K562 (cell line): ENCODE results near the gene FXYD3. TPM values are rescaled to one million over a fixed set of nuclear protein-coding genes. Genes with fewer than 3 reads are reported as not detected.

ENCODE experiments used
- ATAC-seq: fragments of 200-7000 bp; cut with Tn5 transposase; 3 replicates; pipeline ENCODE4 v1.9.1; 2020; ENCODE audit warnings: moderate library complexity
- BruUV-seq: library from RNA; stranded (reverse); fragments of 400-500 nt; replicated peaks from 2 replicates; lab custom pipeline; 2021; lab: Mats Ljungman, UMichigan
- CTCF ChIA-PET: fragments of 300-600 bp; formaldehyde crosslinking; extraction: SDS; loops from one replicate; lab custom pipeline; 2021; ENCODE audit warnings: low intra/inter-chr PET ratio; lab: Yijun Ruan, JAX
- POLR2A ChIA-PET: fragments of 300-600, 350-650 bp; sonication (Branson Sonifier 250); formaldehyde crosslinking; extraction: SDS; loops from one replicate; lab custom pipeline; 2021; ENCODE audit warnings: antibody characterized with exemption, inconsistent platforms; lab: Yijun Ruan, JAX
- DNase-seq, 4 experiments: peaks; one replicate each; pipeline versions ENCODE4 v3.0.0 to v3.0.0-alpha.2; 2011 to 2018; ENCODE audit warnings: low spot score in 3 of 4, mixed read lengths in 3 of 4; ENCODE audit errors: extremely low read depth in 1 of 4
- FAIRE-seq: peaks from 2 replicates; lab custom pipeline; 2011; peaks lifted over from hg19 to GRCh38; lab: Jason Lieb, UNC
- H2AFZ ChIP-seq: 2 replicates; pipeline ENCODE4 v1.6.0; 2011; ENCODE audit warnings: low read depth, low read length, control low read depth, inconsistent platforms
- H3K27ac ChIP-seq: fragments of 200-600 bp; 3 replicates; pipeline ENCODE4 v1.8.0; 2011; ENCODE audit warnings: low read depth, mild to moderate bottlenecking, control low read depth, inconsistent platforms, low read length, moderate library complexity, mixed read lengths; ENCODE audit errors: extremely low read depth
- H3K27me3 ChIP-seq, 2 experiments: fragments of 300-600 bp in 1 of 2; 2 replicates in 1 of 2; 3 replicates in 1 of 2; pipeline versions ENCODE4 v1.6.0 to v1.8.0; 2011; ENCODE audit warnings: inconsistent platforms in 2 of 2, low read length in 2 of 2, mild to moderate bottlenecking in 1 of 2, mixed read lengths in 1 of 2, moderate library complexity in 1 of 2; ENCODE audit not compliant: control insufficient read depth in 2 of 2, insufficient read depth in 2 of 2
- H3K36me3 ChIP-seq: fragments of 300-600 bp; 3 replicates; pipeline ENCODE4 v1.8.0; 2011; ENCODE audit warnings: mild to moderate bottlenecking, low read length, inconsistent platforms; ENCODE audit not compliant: control insufficient read depth, insufficient read depth
- H3K4me1 ChIP-seq, 2 experiments: fragments of 200-600 bp in 1 of 2; replicated peaks in 1 of 2; 2 replicates in 1 of 2; 3 replicates in 1 of 2; pipeline versions ENCODE4 v1.5.1 to v1.8.0; 2011; ENCODE audit warnings: inconsistent platforms in 2 of 2, low read length in 2 of 2, mild to moderate bottlenecking in 1 of 2, mixed read lengths in 1 of 2, moderate library complexity in 1 of 2; ENCODE audit not compliant: control insufficient read depth in 2 of 2, insufficient read depth in 2 of 2
- H3K4me2 ChIP-seq: 2 replicates; pipeline ENCODE4 v1.6.1; 2011; ENCODE audit warnings: low read length, control low read depth, inconsistent platforms, mixed read lengths; ENCODE audit not compliant: insufficient read depth
- H3K4me3 ChIP-seq: fragments of 200-600 bp; sonication (generic), shearing (Covaris generic); 2 replicates; pipeline ENCODE4 v1.5.1; 2016; ENCODE audit warnings: control low read depth, inconsistent platforms
- H3K79me2 ChIP-seq: fragments of 200-600 bp; 3 replicates; pipeline ENCODE4 v1.8.0; 2011; ENCODE audit warnings: low read length, inconsistent platforms; ENCODE audit not compliant: control insufficient read depth, insufficient read depth
- H3K9ac ChIP-seq, 2 experiments: 2 replicates each; pipeline versions ENCODE4 v1.6.0 to v1.6.1; 2011; ENCODE audit warnings: low read depth in 2 of 2, low read length in 2 of 2, control low read depth in 1 of 2, inconsistent platforms in 1 of 2, mild to moderate bottlenecking in 1 of 2, mixed read lengths in 1 of 2; ENCODE audit not compliant: insufficient read depth in 1 of 2
- H3K9me1 ChIP-seq: one replicate; pipeline ENCODE4 v1.6.0; 2011; ENCODE audit warnings: inconsistent platforms, mild to moderate bottlenecking, low read length, moderate library complexity; ENCODE audit not compliant: control insufficient read depth, insufficient read depth
- H3K9me3 ChIP-seq: replicated peaks from 2 replicates; pipeline ENCODE4 v1.5.1; 2011; ENCODE audit warnings: low read depth, low read length, inconsistent platforms; ENCODE audit not compliant: control insufficient read depth, insufficient read depth
- H4K20me1 ChIP-seq: replicated peaks from 2 replicates; pipeline ENCODE4 v1.6.1; 2011; ENCODE audit warnings: low read length, inconsistent platforms, mixed read lengths; ENCODE audit not compliant: control insufficient read depth, insufficient read depth
- ADNP ChIP-seq: fragments of 200-800 bp; sonication (Bioruptor generic); IDR thresholded peaks from 2 replicates; pipeline ENCODE4 v1.6.1; 2016; ENCODE audit warnings: missing genetic modification characterization, missing compliant biosample characterization
- CBX2 ChIP-seq: fragments of 200-600 bp; sonication (generic); IDR thresholded peaks from one replicate; pipeline ENCODE4 v1.6.1; 2012; ENCODE audit warnings: mild to moderate bottlenecking, low read length, inconsistent platforms; ENCODE audit not compliant: insufficient read depth, poor library complexity, severe bottlenecking
- CEBPG ChIP-seq, 3 experiments: fragments of 200-800 bp in 1 of 3; sonication (Bioruptor generic) in 1 of 3; sonication (generic) in 1 of 3; formaldehyde crosslinking in 1 of 3; IDR thresholded peaks in 2 of 3; conservative IDR thresholded peaks in 1 of 3; 2 replicates each; pipeline versions ENCODE4 v1.6.1 to v1.8.0; 2016 to 2022; ENCODE audit warnings: missing compliant biosample characterization in 2 of 3, missing genetic modification characterization in 2 of 3, mild to moderate bottlenecking in 1 of 3, missing genetic modification reagents in 1 of 3
- GABPB1 ChIP-seq: sonication (generic); formaldehyde crosslinking; IDR thresholded peaks from 2 replicates; pipeline ENCODE4 v1.8.0; 2022; ENCODE audit warnings: mild to moderate bottlenecking, missing genetic modification reagents
- HNRNPLL ChIP-seq: fragments of 200-400 bp; formaldehyde crosslinking; IDR thresholded peaks from 2 replicates; pipeline ENCODE4 v1.6.1; 2017; ENCODE audit warnings: low read length, low read depth, mild to moderate bottlenecking; ENCODE audit not compliant: poor library complexity, severe bottlenecking
- NFATC3 ChIP-seq: fragments of 450-650 bp; IDR thresholded peaks from 2 replicates; pipeline ENCODE4 v1.6.1; 2017; ENCODE audit warnings: mild to moderate bottlenecking
- NFE2 ChIP-seq: IDR thresholded peaks from 2 replicates; pipeline ENCODE4 v1.6.1; 2014; ENCODE audit warnings: antibody characterized with exemption, low read depth
- NR1H2 ChIP-seq: sonication (generic); formaldehyde crosslinking; IDR thresholded peaks from 2 replicates; pipeline ENCODE4 v1.4.0; 2020; ENCODE audit warnings: mild to moderate bottlenecking, missing genetic modification reagents
- SMC3 ChIP-seq: conservative IDR thresholded peaks from 2 replicates; pipeline ENCODE4 v1.6.1; 2011; ENCODE audit warnings: low read depth, low read length, improper control_type of control experiment; ENCODE audit not compliant: insufficient read depth
- SOX6 ChIP-seq: fragments of 450-650 bp; IDR thresholded peaks from 2 replicates; pipeline ENCODE4 v1.6.1; 2014; ENCODE audit warnings: mild to moderate bottlenecking
- XRCC5 ChIP-seq: fragments of 200-400 bp; formaldehyde crosslinking; IDR thresholded peaks from 2 replicates; pipeline ENCODE4 v1.6.1; 2017; ENCODE audit warnings: low read depth, mild to moderate bottlenecking, low read length
- ZZZ3 ChIP-seq: fragments of 450-650 bp; IDR thresholded peaks from 2 replicates; pipeline ENCODE4 v1.6.1; 2016; ENCODE audit warnings: antibody characterized with exemption, mild to moderate bottlenecking, moderate library complexity
- WGBS: fragments of 100-300 bp; shearing (Covaris generic); methylation state at CpG from one replicate; pipeline ENCODE4 v1.1.6; 2016; ENCODE audit warnings: low coverage, mixed read lengths; ENCODE audit not compliant: insufficient coverage; ENCODE audit errors: missing lambda C conversion rate; 5-methylcytosine and 5-hydroxymethylcytosine counted together
- in situ Hi-C: fragments of 300-500 bp; cut with MboI; formaldehyde crosslinking; loops from 4 replicates; pipeline ENCODE4 v1.15.0; 2018; ENCODE audit warnings: inconsistent platforms, mixed read lengths
- intact Hi-C: fragments of 100-400 bp; cut with micrococcal nuclease; formaldehyde crosslinking; loops from 2 replicates; pipeline ENCODE4 v1.14.2; 2022
- polyA plus RNA-seq, 8 experiments: library from polyadenylated mRNA; depleted of rRNA in 4 of 8; stranded (reverse) in 5 of 8; unstranded in 3 of 8; fragments of >200 nt; fragmentation: Nextera tagmentation in 2 of 8; fragmentation: Illumina TruSeq in 1 of 8; extraction: Ambion mirVana in 2 of 8; extraction: Trizol in 1 of 8; gene quantifications; 2 replicates each; pipeline versions ENCODE4 v1.2.1 to v1.2.3, GENCODE V29; 2011 to 2014; ENCODE audit warnings: inconsistent platforms in 1 of 8, missing spikeins in 1 of 8
- total RNA-seq, 7 experiments: library from RNA; depleted of rRNA in 6 of 7; stranded (reverse); fragments of >200 nt in 6 of 7; fragmentation: Illumina TruSeq in 2 of 7; extraction: Trizol in 2 of 7; gene quantifications; 2 replicates each; pipeline versions ENCODE4 v1.2.1 to v1.2.3, GENCODE V29; 2011 to 2021; ENCODE audit warnings: low replicate concordance in 1 of 7
- TF ChIP-seq, protein P1 (sequence below), 3 experiments: fragments of 200-800 bp in 1 of 3; sonication (Bioruptor generic) in 1 of 3; sonication (generic) in 1 of 3; formaldehyde crosslinking in 1 of 3; IDR thresholded peaks; 2 replicates each; pipeline versions ENCODE4 v1.6.1 to v1.8.0; 2016 to 2022; ENCODE audit warnings: mild to moderate bottlenecking in 2 of 3, missing compliant biosample characterization in 2 of 3, missing genetic modification characterization in 2 of 3, missing genetic modification reagents in 1 of 3

Gene FXYD3
- total and polyA plus RNA-seq, 9 of the 15 experiments (the other 6 are each of a cell fraction or from before 2014, with no cell fraction given), result 0.24 TPM; not detected in 8

DNA sequence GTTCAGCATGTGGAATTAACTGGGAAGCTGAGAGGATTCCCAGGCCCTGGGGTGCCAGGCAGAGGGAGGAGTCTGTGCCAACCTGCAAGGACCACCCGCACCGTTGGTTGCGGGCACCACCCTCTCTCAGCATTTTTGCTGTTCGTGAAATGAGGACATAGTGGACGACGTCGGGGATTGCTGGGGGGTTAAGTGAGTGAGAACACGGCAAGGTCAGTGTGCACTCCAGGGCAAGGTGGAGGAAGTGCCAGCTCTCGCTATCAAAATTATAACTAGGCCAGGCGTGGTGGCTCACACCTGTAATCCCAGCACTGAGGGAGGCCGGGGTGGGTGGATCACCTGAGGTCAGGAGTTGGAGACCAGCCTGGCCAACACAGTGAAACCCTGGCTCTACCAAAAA is 2.2 kb downstream of the FXYD3 start:
- ChIA-PET POLR2A (interaction anchor here (1.0 kb wide), 1 partner anchor 17 kb away, joined by 3 read pairs; the partner anchor contains the start of gene LGI4), CTCF (no interaction called here)
- Histone ChIP-seq H3K9ac (no peak overlapping the region), H3K4me1 (peaks cover 9 to 49% of the 10 kb centered on the region in 2 experiments; a peak in 4 of 5 replicates), H3K27me3 (peaks cover 0 to 21% of the 10 kb centered on the region in 2 experiments; a peak in 4 of 5 replicates), H3K27ac (no peak overlapping the region), H3K9me3 (no peaks in the 10 kb centered on the region), H3K4me3 (no peak overlapping the region), H3K9me1 (no peaks in the 10 kb centered on the region), H3K4me2 (no peak overlapping the region), H3K79me2 (no peaks in the 10 kb centered on the region), H2AFZ (no peak overlapping the region), H4K20me1 (no peaks in the 10 kb centered on the region), H3K36me3 (no peaks in the 10 kb centered on the region)
- DNase-seq (no peak), ATAC-seq (no peak), FAIRE-seq (no peak)
- no TSS peak for BruUV-seq
- intact Hi-C loops, result no loop called here
- TF ChIP-seq GABPB1 (CRISPR knock-in tag) (no peak), ZZZ3 (no peak), NFE2 (no peak), CBX2 (no peak), CEBPG (CRISPR knock-in tag; IDR thresholded peaks at IDR 0.05) (no peak), CEBPG (tag; conservative IDR thresholded peaks at IDR 0.05 in 1 of 2, IDR thresholded peaks at IDR 0.05 in 1 of 2) (no peak), SOX6 (no peak), SMC3 (no peak), HNRNPLL (no peak), NR1H2 (no peak), ADNP (tag) (no peak), NFATC3 (no peak), XRCC5 (no peak)
- TF ChIP-seq, protein P1, sequence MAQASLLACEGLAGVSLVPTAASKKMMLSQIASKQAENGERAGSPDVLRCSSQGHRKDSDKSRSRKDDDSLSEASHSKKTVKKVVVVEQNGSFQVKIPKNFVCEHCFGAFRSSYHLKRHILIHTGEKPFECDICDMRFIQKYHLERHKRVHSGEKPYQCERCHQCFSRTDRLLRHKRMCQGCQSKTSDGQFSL (CRISPR knock-in tag; IDR thresholded peaks at IDR 0.05), result no peak
- TF ChIP-seq, protein P1 (tag; IDR thresholded peaks at IDR 0.05), result no peak
- in situ Hi-C loops, result no loop called here
- 46% methylated on average over 11 of the region's 11 CpGs for WGBS
